Naive thymus-derived CD8-positive, alpha-beta T cell (primary cell): Measurements from ENCODE around the gene SLC1A2. TPM values are rescaled to one million over a fixed set of nuclear protein-coding genes. Genes with fewer than 3 reads are reported as not detected.

ENCODE experiments used
- ATAC-seq, 2 donors: fragments of 150-1000 bp; cut with Tn5 transposase in 1 of 2; sonication (Bioruptor Pico), chemical (Tn5 transposase) in 1 of 2; 1 replicate in 1 of 2; 2 replicates in 1 of 2; pipeline ENCODE4 v1.10.0; 2021; ENCODE audit warnings: mild to moderate bottlenecking in 2 of 2, moderate library complexity in 2 of 2
- POLR2A ChIA-PET: fragments of 350-600 bp; sonication (Branson Sonifier 250); formaldehyde crosslinking; loops from one replicate; lab custom pipeline; 2021; ENCODE audit warnings: antibody characterized with exemption; lab: Charles Lee
- DNase-seq, 10 donors: peaks; one replicate each; pipeline versions ENCODE4 v3.0.0 to v3.0.0-alpha.2; 2020 to 2022
- H3K27ac Mint-ChIP-seq, 10 donors: one replicate each; pipeline ENCODE4 v1.8.0; 2020 to 2022; ENCODE audit warnings: mild to moderate bottlenecking in 10 of 10, mixed read lengths in 10 of 10, moderate library complexity in 4 of 10, inconsistent platforms in 1 of 10
- H3K27me3 Mint-ChIP-seq, 5 donors: one replicate each; pipeline ENCODE4 v1.8.0; 2021 to 2022; ENCODE audit warnings: mixed read lengths in 5 of 5
- H3K36me3 Mint-ChIP-seq, 3 donors: one replicate each; pipeline ENCODE4 v1.8.0; 2020 to 2022; ENCODE audit warnings: mixed read lengths in 3 of 3, mild to moderate bottlenecking in 2 of 3, inconsistent platforms in 1 of 3
- H3K4me1 Mint-ChIP-seq, 4 donors: one replicate each; pipeline ENCODE4 v1.8.0; 2021 to 2022; ENCODE audit warnings: mixed read lengths in 4 of 4
- H3K4me3 Mint-ChIP-seq, 10 donors: one replicate each; pipeline ENCODE4 v1.8.0; 2020 to 2022; ENCODE audit warnings: mild to moderate bottlenecking in 10 of 10, mixed read lengths in 10 of 10, moderate library complexity in 6 of 10, inconsistent platforms in 1 of 10
- H3K9me3 Mint-ChIP-seq, 9 donors: one replicate each; pipeline ENCODE4 v1.8.0; 2020 to 2022; ENCODE audit warnings: mixed read lengths in 9 of 9, mild to moderate bottlenecking in 3 of 9, inconsistent platforms in 1 of 9, moderate library complexity in 1 of 9
- polyA plus RNA-seq, 3 donors: library from polyadenylated mRNA; unstranded; fragments of 300-500 nt; fragmentation: Illumina TruSeq; gene quantifications; one replicate each; pipeline ENCODE4 v1.2.3, GENCODE V29; 2021
- total RNA-seq, 8 experiments: library from RNA in 2 of 8; stranded (reverse) in 2 of 8; gene quantifications; one replicate each; pipeline ENCODE4 v1.2.3 and lab custom pipeline; 2021 to 2026

SLC1A2 gene
- total and polyA plus RNA-seq, 5 experiments from 2014 or later, result 0.07 to 0.44 TPM; not detected in 3

GRCh38 chr11:35298369-35298768 is 121.0 kb downstream of the SLC1A2 start:
- H3K4me3 Mint-ChIP-seq, result no peak overlapping the region
- H3K27me3 Mint-ChIP-seq, result no peaks in the 10 kb centered on the region
- peak overlapping the region in 1 of 10 donors; percentile 7 for H3K27ac Mint-ChIP-seq
- DNase-seq (no peak), ATAC-seq (no peak)
- H3K36me3 Mint-ChIP-seq, result no peaks in the 10 kb centered on the region
- H3K9me3 Mint-ChIP-seq, result peaks cover 0 to 2% (median 0%) of the 10 kb centered on the region in 9 donors
- H3K4me1 Mint-ChIP-seq, result peaks cover under 1 to 11% (median 2%) of the 10 kb centered on the region in 4 donors
- POLR2A ChIA-PET, result no interaction called here

DNA sequence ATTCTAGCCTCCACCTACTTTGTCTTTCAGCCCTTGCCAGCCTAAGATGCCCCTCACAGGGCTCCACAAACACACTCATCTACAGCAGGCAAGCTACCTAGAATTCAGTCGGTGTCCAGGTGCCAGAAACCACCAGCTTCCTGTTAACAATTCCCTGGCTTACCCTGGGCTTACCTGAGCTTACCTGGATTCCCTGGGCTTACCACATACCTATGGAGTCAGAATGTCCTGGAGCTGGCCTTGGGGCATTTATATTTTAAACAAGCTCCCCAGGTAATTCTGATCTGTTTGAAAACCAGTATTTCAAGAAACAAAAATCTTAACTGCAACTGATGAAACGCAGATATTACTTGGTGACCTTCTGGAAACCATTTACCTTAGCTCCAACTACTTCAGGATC is 123.6 kb downstream of the SLC1A2 start:
- Mint-ChIP-seq H3K27me3 (no peaks in the 10 kb centered on the region), H3K4me3 (no peak overlapping the region), H3K27ac (peak overlapping the region in 1 of 10 donors; percentile 9), H3K9me3 (no peaks in the 10 kb centered on the region), H3K4me1 (peaks cover 7 to 16% (median 9%) of the 10 kb centered on the region in 4 donors), H3K36me3 (no peaks in the 10 kb centered on the region)
- ATAC-seq, result no peak
- no peak for DNase-seq
- POLR2A ChIA-PET, result interaction anchor here (1.1 to 1.5 kb wide), 2 partner anchors 10 to 23 kb away, joined by 3 read pairs; no protein-coding TSS in a partner anchor

- DNase-seq (no peak), ATAC-seq (no peak)
- Mint-ChIP-seq H3K4me1 (peaks cover 7 to 17% (median 12%) of the 10 kb centered on the region in 4 donors), H3K4me3 (no peak overlapping the region), H3K9me3 (no peaks in the 10 kb centered on the region), H3K36me3 (no peaks in the 10 kb centered on the region), H3K27me3 (no peaks in the 10 kb centered on the region), H3K27ac (no peak overlapping the region)
- POLR2A ChIA-PET, result interaction anchor here (0.6 to 0.7 kb wide), 2 partner anchors 8 to 1046 kb away, joined by 3 to 5 read pairs; no protein-coding TSS in a partner anchor
Measured at GRCh38 chr11:35293699-35294098, 125.7 kb downstream of the SLC1A2 start.

DNA sequence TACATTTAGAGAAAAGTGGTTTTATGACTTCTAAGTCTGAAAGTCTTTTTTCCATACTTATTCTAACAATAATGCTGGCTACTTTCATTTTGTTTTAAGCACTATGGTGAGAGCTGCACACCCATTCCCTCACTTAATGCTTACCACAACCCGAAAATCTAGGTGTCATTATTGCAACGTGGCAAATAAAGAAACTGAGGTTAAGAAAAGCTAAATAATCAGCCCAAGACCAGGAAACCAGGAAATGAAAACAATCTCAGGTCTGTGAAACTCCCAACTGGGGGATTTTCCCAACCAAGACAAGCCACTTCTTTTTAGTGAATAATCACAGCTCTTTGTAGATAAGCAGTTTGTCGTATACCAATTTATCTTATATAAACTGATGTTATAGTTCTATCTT is 126.3 kb downstream of the SLC1A2 start:
- POLR2A ChIA-PET, result interaction anchor here (0.6 kb wide), 1 partner anchor 1045 kb away, joined by 5 read pairs; no protein-coding TSS in a partner anchor
- DNase-seq (no peak), ATAC-seq (no peak)
- H3K4me3 Mint-ChIP-seq, result no peak overlapping the region
- peak overlapping the region in 4 of 10 donors; percentile 5 to 32 (median 12) for H3K27ac Mint-ChIP-seq
- H3K27me3 Mint-ChIP-seq, result no peaks in the 10 kb centered on the region
- H3K9me3 Mint-ChIP-seq, result no peaks in the 10 kb centered on the region
- no peaks in the 10 kb centered on the region for H3K36me3 Mint-ChIP-seq
- peaks cover 7 to 17% (median 12%) of the 10 kb centered on the region in 4 donors for H3K4me1 Mint-ChIP-seq

GRCh38 chr11:35292279-35292678 is 127.1 kb downstream of the SLC1A2 start:
- no peak overlapping the region for H3K4me3 Mint-ChIP-seq
- ATAC-seq (peak in 1 of 2 donors; percentile 36), DNase-seq (no peak)
- POLR2A ChIA-PET, result no interaction called here
- peaks cover 6 to 17% (median 11%) of the 10 kb centered on the region in 4 donors for H3K4me1 Mint-ChIP-seq
- no peaks in the 10 kb centered on the region for H3K27me3 Mint-ChIP-seq
- H3K9me3 Mint-ChIP-seq, result no peaks in the 10 kb centered on the region
- peak overlapping the region in 2 of 10 donors; percentile 32 to 59 for H3K27ac Mint-ChIP-seq
- H3K36me3 Mint-ChIP-seq, result no peaks in the 10 kb centered on the region

GRCh38 chr11:35290876-35291275 is 128.5 kb downstream of the SLC1A2 start:
- POLR2A ChIA-PET, result interaction anchor here (0.7 kb wide), 1 partner anchor 15 kb away, joined by 4 read pairs; no protein-coding TSS in a partner anchor
- peaks cover 0 to 2% (median 0%) of the 10 kb centered on the region in 9 donors for H3K9me3 Mint-ChIP-seq
- H3K36me3 Mint-ChIP-seq, result no peaks in the 10 kb centered on the region
- peaks cover 4 to 17% (median 11%) of the 10 kb centered on the region in 4 donors for H3K4me1 Mint-ChIP-seq
- DNase-seq (no peak), ATAC-seq (no peak)
- H3K4me3 Mint-ChIP-seq, result no peak overlapping the region
- H3K27me3 Mint-ChIP-seq, result no peaks in the 10 kb centered on the region
- H3K27ac Mint-ChIP-seq, result no peak overlapping the region

- Mint-ChIP-seq H3K36me3 (no peaks in the 10 kb centered on the region), H3K9me3 (peaks cover 0 to 2% (median 0%) of the 10 kb centered on the region in 9 donors), H3K4me1 (peaks cover 4 to 17% (median 11%) of the 10 kb centered on the region in 4 donors), H3K27ac (peak overlapping the region in 1 of 10 donors; percentile 2), H3K4me3 (no peak overlapping the region), H3K27me3 (no peaks in the 10 kb centered on the region)
- POLR2A ChIA-PET, result interaction anchor here (0.7 to 1.1 kb wide), 2 partner anchors 55 to 150 kb away, joined by 3 to 4 read pairs; partner anchors contain the start of gene CD44
- DNase-seq (no peak), ATAC-seq (no peak)
Measured at GRCh38 chr11:35289821-35290220, 129.5 kb downstream of the SLC1A2 start.

GRCh38 chr11:35288817-35289541 is 130.4 kb downstream of the SLC1A2 start:
- Mint-ChIP-seq H3K9me3 (peaks cover 0 to 2% (median 0%) of the 10 kb centered on the region in 9 donors), H3K36me3 (no peaks in the 10 kb centered on the region), H3K27ac (peak overlapping the region in 1 of 10 donors; percentile 15), H3K4me3 (no peak overlapping the region), H3K27me3 (no peaks in the 10 kb centered on the region), H3K4me1 (peaks cover 4 to 17% (median 11%) of the 10 kb centered on the region in 4 donors)
- DNase-seq (no peak), ATAC-seq (no peak)
- POLR2A ChIA-PET, result interaction anchor here (0.7 to 1.0 kb wide), 2 partner anchors 15 to 150 kb away, joined by 3 to 4 read pairs; partner anchors contain the start of gene CD44

- Mint-ChIP-seq H3K9me3 (peaks cover 0 to 2% (median 0%) of the 10 kb centered on the region in 9 donors), H3K4me3 (no peak overlapping the region), H3K36me3 (no peaks in the 10 kb centered on the region), H3K27ac (no peak overlapping the region), H3K27me3 (no peaks in the 10 kb centered on the region), H3K4me1 (peaks cover 4 to 17% (median 11%) of the 10 kb centered on the region in 4 donors)
- DNase-seq (no peak), ATAC-seq (no peak)
- POLR2A ChIA-PET, result interaction anchor here (1.0 kb wide), 1 partner anchor 16 kb away, joined by 3 read pairs; no protein-coding TSS in a partner anchor
Measured at GRCh38 chr11:35288309-35288708, 131.0 kb downstream of the SLC1A2 start.

DNA sequence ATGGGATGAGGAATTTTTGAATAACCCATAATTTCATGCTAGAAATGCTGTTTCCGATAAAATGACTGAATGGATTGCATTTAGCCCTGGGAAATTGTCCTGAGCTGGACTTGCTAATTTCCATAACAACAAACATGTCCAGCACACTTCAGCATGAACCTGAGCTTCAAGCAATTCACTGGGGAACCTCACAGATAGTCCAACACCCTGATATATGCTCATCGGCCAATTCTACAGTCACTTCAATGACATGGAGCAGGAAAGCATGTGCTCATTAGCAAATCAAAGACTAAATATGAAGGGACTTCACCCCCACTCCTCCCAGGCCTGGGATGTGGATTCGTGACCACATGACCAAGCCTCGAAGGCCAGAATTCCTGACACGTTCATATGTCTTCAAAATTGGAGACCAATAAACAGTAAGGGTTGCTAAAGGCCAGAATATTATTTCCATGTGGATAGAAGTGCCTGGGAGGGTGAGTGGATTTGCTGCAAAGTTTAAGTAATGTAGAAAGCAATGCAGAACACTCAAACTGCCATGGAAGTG is 131.9 kb downstream of the SLC1A2 start:
- ATAC-seq (no peak), DNase-seq (no peak)
- Mint-ChIP-seq H3K36me3 (no peaks in the 10 kb centered on the region), H3K4me1 (peaks cover 4 to 16% (median 9%) of the 10 kb centered on the region in 4 donors), H3K27ac (no peak overlapping the region), H3K4me3 (no peak overlapping the region), H3K9me3 (peaks cover 0 to 2% (median 0%) of the 10 kb centered on the region in 9 donors), H3K27me3 (no peaks in the 10 kb centered on the region)
- POLR2A ChIA-PET, result no interaction called here

- ATAC-seq, result no peak
- POLR2A ChIA-PET, result interaction anchor here (0.8 kb wide), 1 partner anchor 8 kb away, joined by 3 read pairs; no protein-coding TSS in a partner anchor
- H3K4me1 Mint-ChIP-seq, result peaks cover 4 to 20% (median 6%) of the 10 kb centered on the region in 4 donors
- H3K27ac Mint-ChIP-seq, result no peak overlapping the region
- H3K36me3 Mint-ChIP-seq, result no peaks in the 10 kb centered on the region
- no peak overlapping the region for H3K4me3 Mint-ChIP-seq
- peaks cover 0 to 2% (median 0%) of the 10 kb centered on the region in 9 donors for H3K9me3 Mint-ChIP-seq
- DNase-seq, result no peak
- no peaks in the 10 kb centered on the region for H3K27me3 Mint-ChIP-seq
Measured at GRCh38 chr11:35286126-35286525, 133.2 kb downstream of the SLC1A2 start.

GRCh38 chr11:35285471-35285870 is 133.9 kb downstream of the SLC1A2 start:
- no peak for ATAC-seq
- Mint-ChIP-seq H3K4me3 (no peak overlapping the region), H3K27ac (peak overlapping the region in 1 of 10 donors; percentile 41), H3K4me1 (peaks cover 4 to 18% (median 6%) of the 10 kb centered on the region in 4 donors), H3K9me3 (peaks cover 0 to 2% (median 0%) of the 10 kb centered on the region in 9 donors), H3K27me3 (no peaks in the 10 kb centered on the region), H3K36me3 (no peaks in the 10 kb centered on the region)
- no peak for DNase-seq
- POLR2A ChIA-PET, result interaction anchor here (0.8 kb wide), 1 partner anchor 9 kb away, joined by 3 read pairs; no protein-coding TSS in a partner anchor
